ENCODE measurements around the gene CTU2. TPM values are rescaled to one million over a fixed set of nuclear protein-coding genes. Genes with fewer than 3 reads are reported as not detected.

CTU2 gene
- total and polyA plus RNA-seq, 7 experiments from 2014 or later = 13.0 to 43.3 (median 26.1) TPM

- H3K36me3 ChIP-seq (ENCODE audit: control insufficient read depth in 2 of 3, insufficient read depth in 3 of 3, low read length in 3 of 3) = no peaks in the 10 kb centered on the region
- no peaks in the 10 kb centered on the region for H3K27me3 ChIP-seq (ENCODE audit: control insufficient read depth in 2 of 2, insufficient read depth in 2 of 2, low read length in 2 of 2)
- H3K27ac ChIP-seq (ENCODE audit: low read depth, low read length) = peak overlapping the region; percentile 58
- H3K4me1 ChIP-seq (ENCODE audit: control insufficient read depth in 2 of 2, insufficient read depth in 2 of 2, low read length in 2 of 2) = peaks cover 3 to 16% of the 10 kb centered on the region in 2 donors
- Mint-ChIP-seq H3K4me1 (peaks cover 5 to 29% (median 11%) of the 10 kb centered on the region in 7 donors), H3K4me3 (no peak overlapping the region), H3K27ac (peak overlapping the region in 4 of 9 donors; percentile 39 to 82 (median 59)), H3K27me3 (no peaks in the 10 kb centered on the region), H3K9me3 (no peaks in the 10 kb centered on the region), H3K36me3 (peaks cover 0 to 6% (median 0%) of the 10 kb centered on the region in 5 donors)
- ATAC-seq (no peak), DNase-seq (no peak)
- no peak overlapping the region for H3K4me3 ChIP-seq (ENCODE audit: low read length)
- POLR2A ChIA-PET = interaction anchor here (1.2 to 1.8 kb wide), 3 partner anchors 13 to 23 kb away, joined by 3 to 6 read pairs (median 5); no protein-coding TSS in a partner anchor
- CTCF ChIA-PET = interaction anchor here (1.1 to 2.2 kb wide), 3 partner anchors 11 to 21 kb away, joined by 3 to 7 read pairs (median 6); no protein-coding TSS in a partner anchor
- intact Hi-C loops (cut with micrococcal nuclease) = no loop called here
- H3K9me3 ChIP-seq (ENCODE audit: control insufficient read depth in 2 of 3, low read length in 3 of 3) = no peaks in the 10 kb centered on the region
Observed at GRCh38 chr16:88758227-88758943, 52.1 kb downstream of the CTU2 start.

GRCh38 chr16:88758944-88759244 is 52.6 kb downstream of the CTU2 start:
- intact Hi-C loops (cut with micrococcal nuclease) = no loop called here
- no peaks in the 10 kb centered on the region for H3K27me3 ChIP-seq (ENCODE audit: control insufficient read depth in 2 of 2, insufficient read depth in 2 of 2, low read length in 2 of 2)
- Mint-ChIP-seq H3K27ac (peak overlapping the region in 6 of 9 donors; percentile 39 to 88 (median 74)), H3K27me3 (no peaks in the 10 kb centered on the region), H3K4me3 (peak overlapping the region in 3 of 10 donors; percentile 53 to 76 (median 67)), H3K36me3 (peaks cover 0 to 6% (median 0%) of the 10 kb centered on the region in 5 donors), H3K4me1 (peaks cover 8 to 27% (median 11%) of the 10 kb centered on the region in 7 donors), H3K9me3 (no peaks in the 10 kb centered on the region)
- no peak for ATAC-seq
- POLR2A ChIA-PET = interaction anchor here (1.2 to 1.8 kb wide), 2 partner anchors 13 to 22 kb away, joined by 5 to 6 read pairs; no protein-coding TSS in a partner anchor
- no peaks in the 10 kb centered on the region for H3K9me3 ChIP-seq (ENCODE audit: control insufficient read depth in 2 of 3, low read length in 3 of 3)
- no peaks in the 10 kb centered on the region for H3K36me3 ChIP-seq (ENCODE audit: control insufficient read depth in 2 of 3, insufficient read depth in 3 of 3, low read length in 3 of 3)
- H3K4me3 ChIP-seq (ENCODE audit: low read length) = no peak overlapping the region
- no peak for DNase-seq
- peak overlapping the region; percentile 58 for H3K27ac ChIP-seq (ENCODE audit: low read depth, low read length)
- CTCF ChIA-PET = interaction anchor here (2.0 to 2.2 kb wide), 2 partner anchors 13 to 22 kb away, joined by 6 to 7 read pairs; no protein-coding TSS in a partner anchor
- H3K4me1 ChIP-seq (ENCODE audit: control insufficient read depth in 2 of 2, insufficient read depth in 2 of 2, low read length in 2 of 2) = peaks cover 3 to 16% of the 10 kb centered on the region in 2 donors

DNA sequence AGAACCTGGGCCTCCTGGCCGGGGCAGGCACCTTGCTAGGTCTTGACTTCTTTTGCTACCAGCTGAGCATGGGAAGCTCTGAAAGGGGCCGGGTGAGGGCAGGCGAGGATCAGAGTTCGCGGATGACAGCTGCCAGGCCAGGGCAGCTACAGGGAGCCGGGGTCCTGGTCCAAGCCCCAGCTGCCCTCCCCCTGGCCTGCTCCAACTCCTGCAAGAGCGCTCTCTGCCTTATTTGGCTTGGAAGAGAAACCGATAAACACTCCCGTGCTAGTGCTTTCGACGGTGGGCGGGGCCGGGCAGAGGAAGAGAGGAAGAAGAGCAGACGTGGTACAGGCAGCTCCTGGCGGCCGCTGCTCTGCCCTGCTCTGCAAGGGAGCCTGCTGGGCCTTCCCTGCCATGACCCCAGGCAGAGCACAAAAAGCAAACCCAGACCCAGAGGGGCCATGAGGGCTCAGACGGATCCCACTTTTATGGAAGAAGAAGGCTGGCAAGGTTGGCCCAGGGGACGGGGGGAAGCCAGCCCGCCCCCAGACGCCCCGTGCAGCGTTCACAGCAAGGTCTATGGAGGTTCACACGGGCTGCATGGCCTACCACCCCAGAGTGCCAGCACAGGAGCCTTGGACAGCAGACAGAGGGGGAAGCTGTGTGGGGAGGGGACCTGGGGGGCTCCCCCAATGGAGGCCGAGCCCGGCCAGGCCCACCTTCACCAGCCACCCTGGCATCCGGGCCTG is 53.1 kb downstream of the CTU2 start:
- H3K4me1 Mint-ChIP-seq = peaks cover 8 to 27% (median 11%) of the 10 kb centered on the region in 7 donors

GRCh38 chr16:88759976-88760350 is 53.7 kb downstream of the CTU2 start:
- Mint-ChIP-seq H3K27ac (peak overlapping the region in 2 of 9 donors; percentile 25 to 41), H3K27me3 (no peaks in the 10 kb centered on the region), H3K9me3 (no peaks in the 10 kb centered on the region), H3K36me3 (peaks cover 0 to 6% (median 0%) of the 10 kb centered on the region in 5 donors), H3K4me1 (peaks cover 8 to 27% (median 11%) of the 10 kb centered on the region in 7 donors), H3K4me3 (peak overlapping the region in 1 of 10 donors; percentile 18)
- H3K9me3 ChIP-seq (ENCODE audit: control insufficient read depth in 2 of 3, low read length in 3 of 3) = no peaks in the 10 kb centered on the region
- H3K27me3 ChIP-seq (ENCODE audit: control insufficient read depth in 2 of 2, insufficient read depth in 2 of 2, low read length in 2 of 2) = no peaks in the 10 kb centered on the region
- no peak overlapping the region for H3K4me3 ChIP-seq (ENCODE audit: low read length)
- no peaks in the 10 kb centered on the region for H3K36me3 ChIP-seq (ENCODE audit: control insufficient read depth in 2 of 3, insufficient read depth in 3 of 3, low read length in 3 of 3)
- DNase-seq = no peak
- peak overlapping the region; percentile 58 for H3K27ac ChIP-seq (ENCODE audit: low read depth, low read length)
- ChIA-PET POLR2A (interaction anchor here (0.8 to 1.8 kb wide), 3 partner anchors 14 to 273 kb away, joined by 3 to 6 read pairs (median 5); no protein-coding TSS in a partner anchor), CTCF (interaction anchor here (1.2 to 2.2 kb wide), 3 partner anchors 15 to 23 kb away, joined by 3 to 7 read pairs (median 6); no protein-coding TSS in a partner anchor)
- no peak for ATAC-seq
- H3K4me1 ChIP-seq (ENCODE audit: control insufficient read depth in 2 of 2, insufficient read depth in 2 of 2, low read length in 2 of 2) = peaks cover 3 to 16% of the 10 kb centered on the region in 2 donors
- intact Hi-C loops (cut with micrococcal nuclease) = no loop called here

More for the DNA sequence above, 53.1 kb downstream of the CTU2 start:
- DNase-seq (peak in 5 of 9 donors; percentile 30 to 50 (median 40)), ATAC-seq (peak; percentile 63)
- Mint-ChIP-seq H3K27me3 (no peaks in the 10 kb centered on the region), H3K36me3 (peaks cover 0 to 6% (median 0%) of the 10 kb centered on the region in 5 donors), H3K4me3 (peak overlapping the region; percentile 42 to 86 (median 65)), H3K27ac (peak overlapping the region in 8 of 9 donors; percentile 20 to 94 (median 82)), H3K9me3 (no peaks in the 10 kb centered on the region)
- Histone ChIP-seq H3K27ac (ENCODE audit: low read depth, low read length) (peak overlapping the region; percentile 58), H3K36me3 (ENCODE audit: control insufficient read depth in 2 of 3, insufficient read depth in 3 of 3, low read length in 3 of 3) (no peaks in the 10 kb centered on the region), H3K27me3 (ENCODE audit: control insufficient read depth in 2 of 2, insufficient read depth in 2 of 2, low read length in 2 of 2) (no peaks in the 10 kb centered on the region), H3K9me3 (ENCODE audit: control insufficient read depth in 2 of 3, low read length in 3 of 3) (no peaks in the 10 kb centered on the region), H3K4me1 (ENCODE audit: control insufficient read depth in 2 of 2, insufficient read depth in 2 of 2, low read length in 2 of 2) (peaks cover 3 to 16% of the 10 kb centered on the region in 2 donors), H3K4me3 (ENCODE audit: low read length) (no peak overlapping the region)
- ChIA-PET POLR2A (interaction anchor here (1.2 to 1.8 kb wide), 2 partner anchors 14 to 21 kb away, joined by 5 to 6 read pairs; no protein-coding TSS in a partner anchor), CTCF (interaction anchor here (1.2 to 2.2 kb wide), 3 partner anchors 14 to 22 kb away, joined by 3 to 7 read pairs (median 6); no protein-coding TSS in a partner anchor)
- intact Hi-C loops (cut with micrococcal nuclease) = no loop called here

- H3K27me3 Mint-ChIP-seq = no peaks in the 10 kb centered on the region
- ChIA-PET POLR2A (interaction anchor here (0.8 to 1.8 kb wide), 2 partner anchors 20 to 273 kb away, joined by 3 to 6 read pairs; no protein-coding TSS in a partner anchor), CTCF (interaction anchor here (0.7 to 2.2 kb wide), 3 partner anchors 15 to 21 kb away, joined by 3 to 7 read pairs (median 3); no protein-coding TSS in a partner anchor)
Observed at GRCh38 chr16:88760424-88761142, 54.3 kb downstream of the CTU2 start.

GRCh38 chr16:88761143-88761534 is 54.8 kb downstream of the CTU2 start:
- DNase-seq (no peak), ATAC-seq (no peak)
- ChIA-PET POLR2A (no interaction called here), CTCF (interaction anchor here (0.7 kb wide), 1 partner anchor 18 kb away, joined by 3 read pairs; no protein-coding TSS in a partner anchor)
- Histone ChIP-seq H3K36me3 (ENCODE audit: control insufficient read depth in 2 of 3, insufficient read depth in 3 of 3, low read length in 3 of 3) (no peaks in the 10 kb centered on the region), H3K4me3 (ENCODE audit: low read length) (no peak overlapping the region), H3K9me3 (ENCODE audit: control insufficient read depth in 2 of 3, low read length in 3 of 3) (no peaks in the 10 kb centered on the region), H3K27me3 (ENCODE audit: control insufficient read depth in 2 of 2, insufficient read depth in 2 of 2, low read length in 2 of 2) (no peaks in the 10 kb centered on the region), H3K4me1 (ENCODE audit: control insufficient read depth in 2 of 2, insufficient read depth in 2 of 2, low read length in 2 of 2) (peaks cover 3 to 16% of the 10 kb centered on the region in 2 donors), H3K27ac (ENCODE audit: low read depth, low read length) (no peak overlapping the region)
- Mint-ChIP-seq H3K4me3 (no peak overlapping the region), H3K27me3 (no peaks in the 10 kb centered on the region), H3K9me3 (no peaks in the 10 kb centered on the region), H3K4me1 (peaks cover 8 to 23% (median 12%) of the 10 kb centered on the region in 7 donors), H3K36me3 (peaks cover 0 to 6% (median 0%) of the 10 kb centered on the region in 5 donors), H3K27ac (no peak overlapping the region)
- intact Hi-C loops (cut with micrococcal nuclease) = no loop called here

More at GRCh38 chr16:88760424-88761142, 54.3 kb downstream of the CTU2 start:
- no peak for DNase-seq
- H3K9me3 ChIP-seq (ENCODE audit: control insufficient read depth in 2 of 3, low read length in 3 of 3) = no peaks in the 10 kb centered on the region
- H3K36me3 Mint-ChIP-seq = peaks cover 0 to 6% (median 0%) of the 10 kb centered on the region in 5 donors
- H3K4me1 Mint-ChIP-seq = peaks cover 8 to 23% (median 11%) of the 10 kb centered on the region in 7 donors
- H3K27ac ChIP-seq (ENCODE audit: low read depth, low read length) = no peak overlapping the region
- peaks cover 3 to 16% of the 10 kb centered on the region in 2 donors for H3K4me1 ChIP-seq (ENCODE audit: control insufficient read depth in 2 of 2, insufficient read depth in 2 of 2, low read length in 2 of 2)
- no peaks in the 10 kb centered on the region for H3K36me3 ChIP-seq (ENCODE audit: control insufficient read depth in 2 of 3, insufficient read depth in 3 of 3, low read length in 3 of 3)
- intact Hi-C loops (cut with micrococcal nuclease) = no loop called here
- peak overlapping the region in 1 of 9 donors; percentile 41 for H3K27ac Mint-ChIP-seq
- H3K27me3 ChIP-seq (ENCODE audit: control insufficient read depth in 2 of 2, insufficient read depth in 2 of 2, low read length in 2 of 2) = no peaks in the 10 kb centered on the region
- peak overlapping the region in 1 of 10 donors; percentile 18 for H3K4me3 Mint-ChIP-seq
- ATAC-seq = no peak
- no peak overlapping the region for H3K4me3 ChIP-seq (ENCODE audit: low read length)
- H3K9me3 Mint-ChIP-seq = no peaks in the 10 kb centered on the region

Measured in naive thymus-derived CD4-positive, alpha-beta T cell (primary cell).